Smooth muscle cell (in vitro differentiated cells): Measurements from ENCODE around the gene ZNF512B. TPM values are rescaled to one million over a fixed set of nuclear protein-coding genes. Genes with fewer than 3 reads are reported as not detected.

Experiments
- DNase-seq: peaks from one replicate; lab custom pipeline; 2025; ENCODE audit not compliant: unreplicated experiment; lab: John Stamatoyannopoulos, UW
- H2AFZ ChIP-seq: fragments of 200-600 bp; sonication (generic); 2 replicates; pipeline ENCODE4 v1.6.0; 2016; ENCODE audit warnings: antibody characterized with exemption, low read depth, mild to moderate bottlenecking
- H3F3A ChIP-seq: fragments of 200-600 bp; sonication (generic); 2 replicates; pipeline ENCODE4 v1.6.0; 2017; ENCODE audit warnings: antibody characterized with exemption, low read depth
- H3K27ac ChIP-seq: fragments of 200-600 bp; sonication (generic); 2 replicates; pipeline ENCODE4 v1.5.1; 2016; ENCODE audit warnings: low read depth, mild to moderate bottlenecking
- H3K27me3 ChIP-seq: fragments of 200-600 bp; sonication (generic); 2 replicates; pipeline ENCODE4 v1.6.1; 2016; ENCODE audit warnings: low read depth, mild to moderate bottlenecking
- H3K36me3 ChIP-seq: fragments of 200-600 bp; sonication (generic); 2 replicates; pipeline ENCODE4 v1.5.1; 2016; ENCODE audit warnings: low read depth
- H3K4me1 ChIP-seq: fragments of 200-600 bp; sonication (generic); 2 replicates; pipeline ENCODE4 v1.5.1; 2016; ENCODE audit warnings: low read depth
- H3K4me2 ChIP-seq: fragments of 200-600 bp; sonication (generic); 2 replicates; pipeline ENCODE4 v1.6.0; 2016; ENCODE audit warnings: mild to moderate bottlenecking
- H3K4me3 ChIP-seq: fragments of 200-600 bp; sonication (generic); 2 replicates; pipeline ENCODE4 v1.5.1; 2016; ENCODE audit warnings: mild to moderate bottlenecking
- H3K79me2 ChIP-seq: fragments of 200-600 bp; sonication (generic); 2 replicates; pipeline ENCODE4 v1.6.0; 2016; ENCODE audit warnings: low read depth, mild to moderate bottlenecking
- H3K9ac ChIP-seq: fragments of 200-600 bp; sonication (generic); 2 replicates; pipeline ENCODE4 v1.6.0; 2016; ENCODE audit warnings: low read depth
- H3K9me3 ChIP-seq: fragments of 200-600 bp; sonication (generic); replicated peaks from 2 replicates; pipeline ENCODE4 v1.5.1; 2016; ENCODE audit warnings: low read depth
- H4K20me1 ChIP-seq: fragments of 200-600 bp; sonication (generic); 2 replicates; pipeline ENCODE4 v1.6.0; 2016; ENCODE audit warnings: low read depth
- CTCF ChIP-seq: fragments of 200-600 bp; sonication (generic); IDR thresholded peaks from 2 replicates; pipeline ENCODE4 v1.5.1; 2017; ENCODE audit warnings: borderline replicate concordance, mild to moderate bottlenecking, antibody characterized with exemption; ENCODE audit not compliant: insufficient read depth, poor library complexity, severe bottlenecking
- WGBS: methylation state at CpG from one replicate; pipeline ENCODE4 v1.1.7; 2016; ENCODE audit warnings: low lambda C conversion rate; 5-methylcytosine and 5-hydroxymethylcytosine counted together
- polyA plus RNA-seq: library from polyadenylated mRNA; unstranded; fragments of >200 nt; fragmentation: Nextera tagmentation; extraction: Ambion mirVana; gene quantifications from 2 replicates; pipeline ENCODE4 v1.2.1, GENCODE V29; 2016
- total RNA-seq: library from RNA; depleted of rRNA; stranded (reverse); fragments of >200 nt; gene quantifications from 2 replicates; pipeline ENCODE4 v1.2.3, GENCODE V29; 2014

The ZNF512B gene
- total and polyA plus RNA-seq, 2 experiments from 2014 or later: 4.6 to 5.6 TPM

GRCh38 chr20:63942969-63943807, 26.5 kb downstream of the ZNF512B start:
- Histone ChIP-seq H3K9me3 (no peaks in the 10 kb centered on the region), H2AFZ (no peak overlapping the region), H3K4me2 (no peak overlapping the region), H4K20me1 (peaks cover 96% of the 10 kb centered on the region), H3K27me3 (no peaks in the 10 kb centered on the region), H3K79me2 (peaks cover 16% of the 10 kb centered on the region), H3K4me3 (no peak overlapping the region), H3K27ac (no peak overlapping the region), H3K4me1 (no peaks in the 10 kb centered on the region), H3K9ac (no peak overlapping the region), H3K36me3 (no peaks in the 10 kb centered on the region), H3F3A (peaks cover 7% of the 10 kb centered on the region)
- DNase-seq: no peak
- no peak for TF ChIP-seq CTCF
- WGBS: 96% methylated on average over 15 of the region's 19 CpGs

- Histone ChIP-seq H2AFZ (no peak overlapping the region), H3K27ac (peak overlapping the region; percentile 24), H3K9me3 (no peaks in the 10 kb centered on the region), H3K27me3 (no peaks in the 10 kb centered on the region), H3K79me2 (peaks cover 11% of the 10 kb centered on the region), H3K36me3 (no peaks in the 10 kb centered on the region), H3K9ac (no peak overlapping the region), H3K4me3 (no peak overlapping the region), H3K4me2 (no peak overlapping the region), H4K20me1 (peaks cover 96% of the 10 kb centered on the region), H3F3A (peaks cover 14% of the 10 kb centered on the region), H3K4me1 (no peaks in the 10 kb centered on the region)
- 75% methylated on average over 23 of the region's 30 CpGs for WGBS
- TF ChIP-seq CTCF: no peak
- no peak for DNase-seq
Measured at GRCh38 chr20:63942250-63942951, 27.3 kb downstream of the ZNF512B start.

GRCh38 chr20:63941282-63942081, 28.2 kb downstream of the ZNF512B start:
- Histone ChIP-seq H4K20me1 (peaks cover 96% of the 10 kb centered on the region), H3K4me3 (no peak overlapping the region), H3K36me3 (no peaks in the 10 kb centered on the region), H3K4me1 (no peaks in the 10 kb centered on the region), H3K79me2 (peaks cover 6% of the 10 kb centered on the region), H3K27ac (no peak overlapping the region), H3F3A (peaks cover 14% of the 10 kb centered on the region), H3K9ac (no peak overlapping the region), H3K9me3 (no peaks in the 10 kb centered on the region), H2AFZ (no peak overlapping the region), H3K4me2 (no peak overlapping the region), H3K27me3 (no peaks in the 10 kb centered on the region)
- no peak for TF ChIP-seq CTCF
- 75% methylated on average over 26 of the region's 39 CpGs for WGBS
- no peak for DNase-seq
